CD4-positive, alpha-beta memory T cell (primary cell): ENCODE measurements around the gene CHCHD6. TPM values are rescaled to one million over a fixed set of nuclear protein-coding genes. Genes with fewer than 3 reads are reported as not detected.
A peak's percentile ranks its signal among the peaks of the same experiment; 100 is the strongest.

Source experiments
- CTCF ChIA-PET: fragments of 350-600 bp; sonication (Branson Sonifier 250); formaldehyde crosslinking; loops from one replicate; lab custom pipeline; 2021; ENCODE audit warnings: inconsistent platforms; ENCODE audit not compliant: partially characterized antibody; lab: Charles Lee
- POLR2A ChIA-PET: fragments of 350-600 bp; sonication (Branson Sonifier 250); formaldehyde crosslinking; loops from one replicate; lab custom pipeline; 2021; ENCODE audit not compliant: partially characterized antibody; lab: Charles Lee
- DNase-seq, 5 donors: peaks; one replicate each; pipeline versions ENCODE4 v3.0.0 to v3.0.0-alpha.2; 2020 to 2022; ENCODE audit warnings: mixed read lengths in 1 of 5
- H3K27ac ChIP-seq: one replicate; pipeline ENCODE4 v1.7.0; 2013; ENCODE audit warnings: low read depth, low read length
- H3K27me3 ChIP-seq: 2 replicates; pipeline ENCODE4 v1.7.0; 2013; ENCODE audit warnings: mild to moderate bottlenecking, low read length, moderate library complexity; ENCODE audit not compliant: insufficient read depth
- H3K36me3 ChIP-seq: 2 replicates; pipeline ENCODE4 v1.7.0; 2013; ENCODE audit warnings: mild to moderate bottlenecking, low read length, moderate library complexity; ENCODE audit not compliant: insufficient read depth
- H3K4me1 ChIP-seq: 2 replicates; pipeline ENCODE4 v1.7.0; 2013; ENCODE audit warnings: mild to moderate bottlenecking, low read length, moderate library complexity; ENCODE audit not compliant: insufficient read depth
- H3K4me3 ChIP-seq, 2 donors: one replicate each; pipeline ENCODE4 v1.7.0; 2013; ENCODE audit warnings: low read length in 2 of 2, mild to moderate bottlenecking in 1 of 2
- H3K9me3 ChIP-seq, 2 donors: one replicate each; pipeline ENCODE4 v1.7.0; 2013; ENCODE audit warnings: low read length in 2 of 2, control low read depth in 1 of 2; ENCODE audit not compliant: control insufficient read depth in 1 of 2
- H3K27ac Mint-ChIP-seq, 7 donors: one replicate each; pipeline ENCODE4 v1.8.0; 2020 to 2021; ENCODE audit warnings: mixed read lengths in 7 of 7, mild to moderate bottlenecking in 6 of 7, inconsistent platforms in 3 of 7, moderate library complexity in 3 of 7
- H3K27me3 Mint-ChIP-seq, 2 donors: one replicate each; pipeline ENCODE4 v1.8.0; 2020 to 2021; ENCODE audit warnings: mixed read lengths in 2 of 2
- H3K36me3 Mint-ChIP-seq, 2 donors: one replicate each; pipeline ENCODE4 v1.8.0; 2020 to 2021; ENCODE audit warnings: mixed read lengths in 2 of 2, inconsistent platforms in 1 of 2, mild to moderate bottlenecking in 1 of 2
- H3K4me1 Mint-ChIP-seq, 4 donors: one replicate each; pipeline ENCODE4 v1.8.0; 2020 to 2021; ENCODE audit warnings: mixed read lengths in 4 of 4, mild to moderate bottlenecking in 1 of 4
- H3K4me3 Mint-ChIP-seq, 8 donors: one replicate each; pipeline ENCODE4 v1.8.0; 2020 to 2021; ENCODE audit warnings: mixed read lengths in 8 of 8, mild to moderate bottlenecking in 7 of 8, moderate library complexity in 6 of 8, inconsistent platforms in 3 of 8
- H3K9me3 Mint-ChIP-seq, 8 donors: one replicate each; pipeline ENCODE4 v1.8.0; 2020 to 2021; ENCODE audit warnings: mixed read lengths in 8 of 8, mild to moderate bottlenecking in 5 of 8, inconsistent platforms in 3 of 8, moderate library complexity in 1 of 8
- intact Hi-C: fragments of 100-400 bp; cut with micrococcal nuclease; formaldehyde crosslinking; loops from one replicate; pipeline ENCODE4 v1.15.1; 2023
- polyA plus RNA-seq, 2 donors: library from polyadenylated mRNA; unstranded; fragments of 300-500 nt; fragmentation: Illumina TruSeq; gene quantifications; one replicate each; pipeline ENCODE4 v1.2.3, GENCODE V29; 2021
- total RNA-seq, 2 experiments: library from RNA; stranded (reverse); gene quantifications; one replicate each; pipeline ENCODE4 v1.2.3, GENCODE V29; 2021

Gene CHCHD6
- total and polyA plus RNA-seq, 4 experiments from 2014 or later, result 7.3 to 12.3 (median 10.2) TPM

GRCh38 chr3:126711121-126711760, 7.2 kb downstream of the CHCHD6 start:
- H3K4me3 Mint-ChIP-seq, result no peak overlapping the region
- Histone ChIP-seq H3K27me3 (no peaks in the 10 kb centered on the region), H3K4me1 (no peaks in the 10 kb centered on the region), H3K27ac (no peak overlapping the region), H3K36me3 (no peaks in the 10 kb centered on the region), H3K9me3 (no peaks in the 10 kb centered on the region), H3K4me3 (no peak overlapping the region)
- CTCF ChIA-PET, result no interaction called here
- peaks cover 2 to 10% (median 7%) of the 10 kb centered on the region in 4 donors for H3K4me1 Mint-ChIP-seq
- H3K36me3 Mint-ChIP-seq, result peaks cover 2 to 19% of the 10 kb centered on the region in 2 donors
- no peak overlapping the region for H3K27ac Mint-ChIP-seq
- intact Hi-C loops, result no loop called here
- POLR2A ChIA-PET, result no interaction called here
- no peaks in the 10 kb centered on the region for H3K27me3 Mint-ChIP-seq
- H3K9me3 Mint-ChIP-seq, result no peaks in the 10 kb centered on the region
- no peak for DNase-seq

DNA sequence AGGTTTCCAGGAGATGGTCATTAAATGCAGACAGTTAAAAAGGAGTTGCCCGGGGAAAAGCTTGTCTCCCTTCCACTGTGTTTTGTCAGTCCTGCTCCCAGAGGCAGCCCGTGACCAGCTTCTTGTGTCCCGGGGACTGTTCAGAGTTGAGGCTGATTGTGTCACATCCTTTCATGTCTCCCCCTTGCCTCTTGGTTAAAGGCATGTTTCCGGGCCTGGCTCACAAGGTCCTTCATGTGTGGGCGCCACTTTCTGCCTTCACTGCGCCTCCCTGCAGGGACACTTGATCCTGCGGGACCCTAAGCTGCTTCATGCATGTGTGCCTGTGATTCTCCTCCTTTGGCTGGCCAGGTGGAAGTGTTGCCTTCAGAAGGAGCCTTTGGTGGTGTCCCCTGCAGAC, 9.2 kb downstream of the CHCHD6 start:
- no peak overlapping the region for H3K4me3 ChIP-seq
- Mint-ChIP-seq H3K4me1 (peaks cover 0 to 11% (median 9%) of the 10 kb centered on the region in 4 donors), H3K36me3 (peaks cover 2 to 7% of the 10 kb centered on the region in 2 donors), H3K27me3 (no peaks in the 10 kb centered on the region), H3K27ac (peak overlapping the region in 1 of 7 donors; percentile 24), H3K4me3 (no peak overlapping the region), H3K9me3 (no peaks in the 10 kb centered on the region)
- no peaks in the 10 kb centered on the region for H3K27me3 ChIP-seq
- ChIA-PET CTCF (interaction anchor here (0.7 kb wide), 1 partner anchor 37 kb away, joined by 3 read pairs; no protein-coding TSS in a partner anchor), POLR2A (no interaction called here)
- no peaks in the 10 kb centered on the region for H3K9me3 ChIP-seq
- H3K4me1 ChIP-seq, result no peaks in the 10 kb centered on the region
- DNase-seq, result no peak
- no peaks in the 10 kb centered on the region for H3K36me3 ChIP-seq
- intact Hi-C loops, result no loop called here
- no peak overlapping the region for H3K27ac ChIP-seq

- Histone ChIP-seq H3K27ac (no peak overlapping the region), H3K4me3 (no peak overlapping the region), H3K9me3 (no peaks in the 10 kb centered on the region), H3K27me3 (no peaks in the 10 kb centered on the region), H3K4me1 (no peaks in the 10 kb centered on the region), H3K36me3 (no peaks in the 10 kb centered on the region)
- peaks cover 0 to 7% of the 10 kb centered on the region in 2 donors for H3K36me3 Mint-ChIP-seq
- POLR2A ChIA-PET, result no interaction called here
- no peaks in the 10 kb centered on the region for H3K27me3 Mint-ChIP-seq
- CTCF ChIA-PET, result interaction anchor here (1.0 kb wide), 1 partner anchor 9 kb away, joined by 4 read pairs; no protein-coding TSS in a partner anchor
- H3K27ac Mint-ChIP-seq, result no peak overlapping the region
- H3K4me3 Mint-ChIP-seq, result peak overlapping the region in 1 of 8 donors; percentile 32
- no peak for DNase-seq
- H3K9me3 Mint-ChIP-seq, result no peaks in the 10 kb centered on the region
- intact Hi-C loops, result no loop called here
- peaks cover 2 to 12% (median 9%) of the 10 kb centered on the region in 4 donors for H3K4me1 Mint-ChIP-seq
These were observed 10.3 kb downstream of the CHCHD6 start for GRCh38 chr3:126714276-126714900.

DNA sequence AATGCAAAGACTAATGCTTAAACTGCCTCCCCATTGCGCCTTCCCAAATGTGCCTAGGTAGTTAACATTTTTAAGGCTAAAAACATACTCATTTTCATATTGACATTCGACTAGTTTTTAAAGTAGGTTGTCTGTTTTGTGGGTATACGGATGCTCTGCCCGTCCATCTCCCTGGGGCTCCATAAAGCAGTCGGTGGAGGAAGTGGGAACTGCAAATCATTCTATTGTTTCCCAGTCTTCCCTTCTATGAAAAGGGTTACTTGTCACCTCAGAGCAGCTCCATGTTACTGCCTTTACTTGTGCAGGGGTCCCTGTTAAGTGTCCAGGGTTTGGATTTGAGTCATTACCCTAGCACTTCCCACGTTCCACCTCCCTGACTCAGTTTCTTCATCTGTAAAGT, 10.9 kb downstream of the CHCHD6 start:
- H3K36me3 Mint-ChIP-seq, result peaks cover 0 to 3% of the 10 kb centered on the region in 2 donors
- intact Hi-C loops, result no loop called here
- POLR2A ChIA-PET, result no interaction called here
- H3K9me3 Mint-ChIP-seq, result no peaks in the 10 kb centered on the region
- H3K36me3 ChIP-seq, result no peaks in the 10 kb centered on the region
- CTCF ChIA-PET, result interaction anchor here (1.0 kb wide), 1 partner anchor 10 kb away, joined by 4 read pairs; no protein-coding TSS in a partner anchor
- no peak overlapping the region for H3K27ac Mint-ChIP-seq
- no peaks in the 10 kb centered on the region for H3K27me3 Mint-ChIP-seq
- H3K27me3 ChIP-seq, result no peaks in the 10 kb centered on the region
- no peaks in the 10 kb centered on the region for H3K4me1 ChIP-seq
- H3K4me3 Mint-ChIP-seq, result no peak overlapping the region
- no peak for DNase-seq
- peaks cover 2 to 12% (median 9%) of the 10 kb centered on the region in 4 donors for H3K4me1 Mint-ChIP-seq
- no peak overlapping the region for H3K27ac ChIP-seq
- H3K9me3 ChIP-seq, result no peaks in the 10 kb centered on the region
- no peak overlapping the region for H3K4me3 ChIP-seq

DNA sequence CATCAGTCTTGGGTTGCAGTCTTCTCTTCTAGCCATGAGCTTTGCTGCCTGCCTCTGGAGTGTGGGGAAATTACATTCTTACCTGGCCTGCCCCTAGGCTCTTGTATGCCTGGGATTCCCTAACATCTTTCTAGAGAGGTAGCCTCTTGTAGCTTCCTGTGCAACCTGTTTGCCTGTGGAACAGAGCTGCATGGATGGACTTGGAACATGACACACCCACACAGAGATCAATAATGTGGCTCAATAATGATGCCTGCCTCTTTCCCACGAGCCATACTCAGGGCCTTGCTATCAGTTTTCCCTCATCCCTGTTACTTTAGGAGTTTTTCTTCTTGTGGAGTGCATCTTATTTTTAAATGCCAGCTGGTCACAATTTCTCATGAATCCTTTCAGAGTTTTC, 11.4 kb downstream of the CHCHD6 start:
- Histone ChIP-seq H3K9me3 (no peaks in the 10 kb centered on the region), H3K27me3 (no peaks in the 10 kb centered on the region), H3K4me1 (no peaks in the 10 kb centered on the region), H3K36me3 (no peaks in the 10 kb centered on the region), H3K4me3 (no peak overlapping the region), H3K27ac (no peak overlapping the region)
- Mint-ChIP-seq H3K36me3 (peaks cover 0 to 3% of the 10 kb centered on the region in 2 donors), H3K4me1 (peaks cover 2 to 12% (median 7%) of the 10 kb centered on the region in 4 donors), H3K9me3 (no peaks in the 10 kb centered on the region), H3K27me3 (no peaks in the 10 kb centered on the region), H3K4me3 (no peak overlapping the region), H3K27ac (peak overlapping the region in 1 of 7 donors; percentile 58)
- POLR2A ChIA-PET, result no interaction called here
- no peak for DNase-seq
- CTCF ChIA-PET, result no interaction called here
- intact Hi-C loops, result no loop called here

- ChIA-PET POLR2A (no interaction called here), CTCF (no interaction called here)
- Histone ChIP-seq H3K27ac (no peak overlapping the region), H3K36me3 (no peaks in the 10 kb centered on the region), H3K27me3 (no peaks in the 10 kb centered on the region), H3K4me3 (no peak overlapping the region), H3K9me3 (no peaks in the 10 kb centered on the region), H3K4me1 (no peaks in the 10 kb centered on the region)
- DNase-seq, result no peak
- Mint-ChIP-seq H3K9me3 (no peaks in the 10 kb centered on the region), H3K4me3 (no peak overlapping the region), H3K27ac (peak overlapping the region in 3 of 7 donors; percentile 14 to 66 (median 29)), H3K4me1 (peaks cover 0 to 13% (median 6%) of the 10 kb centered on the region in 4 donors), H3K27me3 (no peaks in the 10 kb centered on the region), H3K36me3 (peaks cover 0 to 8% of the 10 kb centered on the region in 2 donors)
- intact Hi-C loops, result no loop called here
These were observed 12.0 kb downstream of the CHCHD6 start for GRCh38 chr3:126716057-126716456.

DNA sequence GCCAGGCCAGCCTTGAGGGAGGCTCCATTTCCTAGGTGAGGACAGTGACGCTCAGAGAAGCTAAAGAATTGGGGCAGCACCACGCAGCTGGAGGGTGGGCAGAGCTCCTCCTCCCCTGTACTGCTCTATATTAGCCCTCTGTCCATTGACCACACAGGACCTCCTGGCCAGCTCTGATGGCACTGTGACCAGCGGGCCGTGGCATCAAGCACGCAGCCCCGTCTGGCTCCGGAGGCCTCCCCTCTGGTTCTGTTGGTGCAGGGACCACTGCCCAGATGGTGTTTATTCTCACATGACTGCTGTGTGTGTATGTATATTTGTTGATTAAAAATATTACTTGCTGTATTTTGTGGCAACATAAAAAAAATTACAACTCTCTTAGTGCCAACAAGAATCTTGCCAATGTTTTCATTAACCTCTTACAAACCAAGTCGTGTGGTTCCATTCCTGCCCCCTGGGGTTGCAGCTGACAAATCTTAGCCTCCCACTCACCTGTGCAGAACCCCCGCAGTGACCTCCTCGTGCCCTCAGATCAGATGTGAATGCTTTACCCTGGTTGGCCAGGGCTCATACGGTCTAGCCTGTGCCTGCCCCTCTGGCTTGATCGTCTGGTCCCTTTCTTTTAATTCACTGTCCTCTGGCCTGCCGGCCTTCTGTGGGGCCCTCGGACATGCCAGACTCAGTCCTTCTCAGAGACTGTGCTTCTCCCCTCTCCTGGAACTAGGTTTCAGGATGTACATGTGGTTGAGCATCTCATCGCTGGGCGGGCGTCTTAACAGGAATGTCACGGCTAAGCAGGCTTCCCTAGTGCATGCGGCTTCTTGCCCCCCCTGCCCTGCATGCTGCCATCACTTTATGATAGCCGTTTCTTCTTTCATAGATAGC, 14.8 kb downstream of the CHCHD6 start:
- no peaks in the 10 kb centered on the region for H3K4me1 ChIP-seq
- Mint-ChIP-seq H3K27ac (peak overlapping the region in 2 of 7 donors; percentile 29 to 80), H3K27me3 (no peaks in the 10 kb centered on the region), H3K9me3 (no peaks in the 10 kb centered on the region), H3K4me1 (peaks cover 0 to 13% (median 6%) of the 10 kb centered on the region in 4 donors), H3K36me3 (peaks cover 0 to 8% of the 10 kb centered on the region in 2 donors), H3K4me3 (no peak overlapping the region)
- H3K4me3 ChIP-seq, result no peak overlapping the region
- H3K27ac ChIP-seq, result no peak overlapping the region
- DNase-seq, result no peak
- H3K9me3 ChIP-seq, result no peaks in the 10 kb centered on the region
- H3K27me3 ChIP-seq, result no peaks in the 10 kb centered on the region
- no peaks in the 10 kb centered on the region for H3K36me3 ChIP-seq
- ChIA-PET POLR2A (no interaction called here), CTCF (interaction anchor here (0.8 to 1.0 kb wide), 2 partner anchors 39 to 829 kb away, joined by 3 to 4 read pairs; no protein-coding TSS in a partner anchor)
- intact Hi-C loops, result no loop called here
